Caco-2 (cell line): ENCODE results near the gene KCNIP4. TPM values are rescaled to one million over a fixed set of nuclear protein-coding genes. Genes with fewer than 3 reads are reported as not detected.

Experiments used
- BruUV-seq: library from RNA; stranded (reverse); fragments of 400-500 nt; replicated peaks from 2 replicates; lab custom pipeline; 2021; lab: Mats Ljungman, UMichigan
- CTCF ChIA-PET: fragments of 300-600 bp; sonication (Branson Sonifier 250); formaldehyde crosslinking; loops from one replicate; lab custom pipeline; 2022; ENCODE audit warnings: antibody characterized with exemption; lab: Charles Lee
- POLR2A ChIA-PET: fragments of 300-600 bp; sonication (Branson Sonifier 250); formaldehyde crosslinking; loops from one replicate; lab custom pipeline; 2022; ENCODE audit warnings: antibody characterized with exemption; lab: Charles Lee
- DNase-seq, 2 experiments: peaks; one replicate each; pipeline versions ENCODE4 v3.0.0 to v3.0.0-alpha.2; 2020 to 2022
- H3K27me3 ChIP-seq: replicated peaks from 2 replicates; pipeline ENCODE4 v1.6.0; 2011; ENCODE audit warnings: low read length; ENCODE audit not compliant: control insufficient read depth, insufficient read depth
- H3K36me3 ChIP-seq: 2 replicates; pipeline ENCODE4 v1.5.1; 2011; ENCODE audit warnings: low read length; ENCODE audit not compliant: control insufficient read depth, insufficient read depth
- H3K4me1 ChIP-seq: fragments of 250-450 bp; sonication (Bioruptor Pico); 2 replicates; pipeline ENCODE4 v1.5.1; 2020; ENCODE audit warnings: mild to moderate bottlenecking
- H3K4me3 ChIP-seq: 2 replicates; pipeline ENCODE4 v1.5.1; 2011; ENCODE audit warnings: low read depth, mild to moderate bottlenecking, control low read depth, low read length
- H3K9me3 ChIP-seq: fragments of 250-450 bp; sonication (Bioruptor Pico); 2 replicates; pipeline ENCODE4 v1.5.1; 2020; ENCODE audit warnings: mild to moderate bottlenecking, moderate library complexity
- H3K27ac Mint-ChIP-seq: one replicate; pipeline ENCODE4 v1.8.0; 2022; ENCODE audit warnings: mixed read lengths; ENCODE audit not compliant: unreplicated experiment
- H3K27me3 Mint-ChIP-seq: one replicate; pipeline ENCODE4 v1.8.0; 2022; ENCODE audit warnings: mixed read lengths; ENCODE audit not compliant: insufficient read depth, unreplicated experiment
- H3K36me3 Mint-ChIP-seq: one replicate; pipeline ENCODE4 v1.8.0; 2022; ENCODE audit warnings: mild to moderate bottlenecking, mixed read lengths; ENCODE audit not compliant: insufficient read depth, unreplicated experiment
- H3K4me1 Mint-ChIP-seq: one replicate; pipeline ENCODE4 v1.8.0; 2022; ENCODE audit warnings: low read depth, mixed read lengths; ENCODE audit not compliant: unreplicated experiment
- H3K4me3 Mint-ChIP-seq: one replicate; pipeline ENCODE4 v1.8.0; 2022; ENCODE audit warnings: mild to moderate bottlenecking, moderate library complexity, mixed read lengths; ENCODE audit not compliant: unreplicated experiment
- H3K9me3 Mint-ChIP-seq: one replicate; pipeline ENCODE4 v1.8.0; 2022; ENCODE audit warnings: mixed read lengths; ENCODE audit not compliant: unreplicated experiment
- CTCF ChIP-seq, 2 experiments: fragments of 200-600 bp in 1 of 2; IDR thresholded peaks; 1 replicate in 1 of 2; 2 replicates in 1 of 2; pipeline versions ENCODE4 v1.5.1 to v1.8.0; 2011 to 2022; ENCODE audit warnings: antibody characterized with exemption in 1 of 2, control low read depth in 1 of 2, inconsistent platforms in 1 of 2, low read depth in 1 of 2, low read length in 1 of 2, mild to moderate bottlenecking in 1 of 2, moderate library complexity in 1 of 2; ENCODE audit not compliant: insufficient read depth in 1 of 2, severe bottlenecking in 1 of 2, unreplicated experiment in 1 of 2
- intact Hi-C: fragments of 100-400 bp; cut with micrococcal nuclease; formaldehyde crosslinking; loops from one replicate; pipeline ENCODE4 v1.10.0; 2022; ENCODE audit not compliant: unreplicated experiment
- total RNA-seq: library from RNA; stranded (reverse); gene quantifications from 2 replicates; pipeline ENCODE4 v1.2.3, GENCODE V29; 2022

Gene KCNIP4
- total RNA-seq, 1 experiment from 2014 or later, result not detected

- Histone ChIP-seq H3K27me3 (no peaks in the 10 kb centered on the region), H3K9me3 (no peaks in the 10 kb centered on the region), H3K4me3 (no peak overlapping the region), H3K4me1 (no peaks in the 10 kb centered on the region), H3K36me3 (no peaks in the 10 kb centered on the region)
- TF ChIP-seq CTCF (IDR thresholded peaks at IDR 0.05; ENCODE audit: insufficient read depth in 1 of 2, low read depth in 1 of 2, low read length in 1 of 2, severe bottlenecking in 1 of 2, unreplicated experiment in 1 of 2), result no peak
- ChIA-PET CTCF (no interaction called here), POLR2A (no interaction called here)
- BruUV-seq, result no TSS peak
- Mint-ChIP-seq H3K4me3 (no peak overlapping the region), H3K4me1 (peaks cover 12% of the 10 kb centered on the region), H3K9me3 (no peaks in the 10 kb centered on the region), H3K36me3 (no peaks in the 10 kb centered on the region), H3K27me3 (no peaks in the 10 kb centered on the region), H3K27ac (no peak overlapping the region)
- no peak for DNase-seq
- intact Hi-C loops, result no loop called here
Observed at GRCh38 chr4:21410372-21410771, 538.2 kb downstream of the KCNIP4 start.

DNA sequence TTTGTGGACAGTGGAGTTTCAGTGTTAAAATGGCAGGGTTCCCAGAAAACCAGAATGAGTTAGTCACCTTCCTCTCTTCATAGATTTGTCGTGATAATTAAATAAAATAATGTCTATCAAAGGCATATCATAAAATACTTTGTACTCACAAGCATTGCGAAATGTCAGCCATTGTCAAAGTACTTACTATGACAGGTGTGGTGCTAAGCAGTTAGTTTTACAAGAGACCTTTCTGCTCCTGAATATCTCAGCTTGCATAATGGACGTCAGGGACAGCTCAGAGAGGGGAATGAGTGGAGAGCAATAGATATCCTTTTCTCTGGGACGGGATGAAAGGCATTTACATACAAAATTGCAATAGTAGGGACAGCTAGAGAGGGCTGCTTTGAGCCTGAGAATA is 560.9 kb downstream of the KCNIP4 start:
- Mint-ChIP-seq H3K27ac (no peak overlapping the region), H3K4me1 (no peaks in the 10 kb centered on the region), H3K36me3 (no peaks in the 10 kb centered on the region), H3K9me3 (no peaks in the 10 kb centered on the region), H3K4me3 (no peak overlapping the region), H3K27me3 (peaks cover 14% of the 10 kb centered on the region)
- CTCF ChIA-PET, result no interaction called here
- Histone ChIP-seq H3K9me3 (no peaks in the 10 kb centered on the region), H3K27me3 (no peaks in the 10 kb centered on the region), H3K36me3 (no peaks in the 10 kb centered on the region), H3K4me1 (no peaks in the 10 kb centered on the region), H3K4me3 (no peak overlapping the region)
- TF ChIP-seq CTCF (IDR thresholded peaks at IDR 0.05; ENCODE audit: insufficient read depth in 1 of 2, low read depth in 1 of 2, low read length in 1 of 2, severe bottlenecking in 1 of 2, unreplicated experiment in 1 of 2), result no peak
- POLR2A ChIA-PET, result no interaction called here
- no peak for DNase-seq
- BruUV-seq, result no TSS peak
- intact Hi-C loops, result no loop called here

- ChIA-PET POLR2A (no interaction called here), CTCF (no interaction called here)
- Mint-ChIP-seq H3K36me3 (no peaks in the 10 kb centered on the region), H3K4me3 (no peak overlapping the region), H3K27me3 (peaks cover 11% of the 10 kb centered on the region), H3K9me3 (no peaks in the 10 kb centered on the region), H3K4me1 (no peaks in the 10 kb centered on the region), H3K27ac (no peak overlapping the region)
- Histone ChIP-seq H3K4me3 (no peak overlapping the region), H3K4me1 (no peaks in the 10 kb centered on the region), H3K27me3 (no peaks in the 10 kb centered on the region), H3K9me3 (no peaks in the 10 kb centered on the region), H3K36me3 (no peaks in the 10 kb centered on the region)
- DNase-seq, result no peak
- BruUV-seq, result no TSS peak
- intact Hi-C loops, result no loop called here
- no peak for TF ChIP-seq CTCF (IDR thresholded peaks at IDR 0.05; ENCODE audit: insufficient read depth in 1 of 2, low read depth in 1 of 2, low read length in 1 of 2, severe bottlenecking in 1 of 2, unreplicated experiment in 1 of 2)
Observed at GRCh38 chr4:21386166-21386780, 562.3 kb downstream of the KCNIP4 start.
